Right lobe of liver (tissue), 4 donors: ENCODE measurements around the gene SORBS2.

Source experiments
- CTCF ChIP-seq, 4 donors: fragments of 200-600 bp in 3 of 4; fragments of 450-650 bp in 1 of 4; IDR thresholded peaks; one replicate each; pipeline versions ENCODE4 v1.5.1 to v1.8.0; 2016 to 2022; ENCODE audit warnings: antibody characterized with exemption in 4 of 4, mild to moderate bottlenecking in 2 of 4
- POLR2A ChIP-seq: fragments of 450-650 bp; IDR thresholded peaks from one replicate; pipeline ENCODE4 v1.6.1; 2017; ENCODE audit warnings: antibody characterized with exemption, mild to moderate bottlenecking
- donor health status: DM: no; HTN: no; CAD: no.
- donor health status: DM: no; HTN: no; CAD: no.
- donor health status: DM: no; HTN: yes; CAD: no.

DNA sequence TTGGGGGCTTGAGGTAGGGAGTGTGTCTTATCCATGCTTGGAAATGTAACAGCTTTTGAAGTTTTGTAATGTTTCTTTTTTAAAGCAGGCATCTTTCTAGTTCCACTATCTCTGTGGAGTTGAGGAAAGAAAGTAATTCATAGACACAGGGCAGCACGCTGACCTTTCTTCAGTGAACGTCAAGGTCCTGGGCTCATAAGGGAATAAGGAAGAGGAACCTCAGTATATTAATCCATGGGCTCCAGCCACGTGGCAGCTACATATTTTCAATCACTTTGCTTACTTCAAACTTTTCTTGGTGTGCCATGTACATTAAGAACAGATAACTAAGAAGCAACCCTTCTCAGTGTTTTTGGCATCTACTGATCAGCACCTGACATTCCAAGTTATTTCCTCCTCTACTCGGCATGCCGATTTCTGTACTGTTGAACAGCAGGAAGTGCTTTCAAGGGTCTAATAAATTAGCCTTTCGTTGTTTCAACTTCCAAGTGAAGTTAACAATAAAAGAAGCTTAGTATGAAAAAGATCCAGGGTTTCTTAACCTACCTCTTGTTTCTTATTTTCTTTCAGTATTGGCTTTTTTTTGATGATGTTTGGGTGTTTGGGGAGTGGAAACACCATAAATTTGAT is 88.2 kb downstream of the SORBS2 start:
- no peak for TF ChIP-seq POLR2A
- no peak for TF ChIP-seq CTCF (IDR thresholded peaks at IDR 0.05)
